Kasumi-1 (cell line): ENCODE measurements around the gene STK17B.
A peak's percentile ranks its signal among the peaks of the same experiment; 100 is the strongest.

Experiments
- DNase-seq, 2 experiments: peaks; one replicate each; lab custom pipeline; 2025; lab: John Stamatoyannopoulos, UW

The STK17B gene

DNA sequence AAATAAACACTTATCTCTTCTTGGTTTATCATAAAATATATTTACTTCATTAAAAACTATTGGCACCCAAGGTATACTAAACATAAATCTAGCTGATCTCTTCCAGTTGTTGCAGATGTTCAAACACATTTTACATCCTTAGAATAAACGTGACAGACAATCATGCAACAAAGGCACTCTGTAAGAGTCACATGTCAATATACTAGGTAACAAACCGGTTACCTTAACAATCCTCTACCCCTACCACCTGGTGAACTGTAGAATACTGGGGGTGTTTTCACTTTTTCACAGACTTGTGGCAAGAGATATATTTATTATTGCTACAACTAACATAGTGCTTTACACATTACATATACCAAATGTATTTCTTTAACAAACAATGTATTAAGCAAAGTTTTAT is 15.8 kb downstream of the STK17B start:
- DNase-seq, result no peak

DNA sequence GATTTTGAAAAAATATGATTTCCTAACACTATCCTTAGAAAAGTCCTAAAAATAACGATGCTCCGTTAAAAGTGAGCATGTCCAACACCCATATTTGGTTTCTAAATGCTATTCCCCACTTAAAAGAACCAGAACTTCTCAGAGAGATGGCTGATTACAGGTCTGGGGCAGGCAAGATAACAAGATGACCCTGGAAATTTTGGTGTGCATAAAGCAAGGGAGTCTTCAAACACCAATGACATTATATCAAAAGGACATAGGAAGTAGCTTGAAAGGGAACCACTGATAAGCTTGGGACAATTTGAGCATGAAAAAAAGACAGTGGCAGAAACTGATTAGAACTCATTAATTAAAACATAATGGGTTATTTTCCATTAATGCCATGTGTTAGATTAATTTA is 17.9 kb downstream of the STK17B start:
- DNase-seq, result no peak

GRCh38 chr2:196149948-196150347 is 21.4 kb downstream of the STK17B start:
- DNase-seq, result peak; percentile 47 to 69

GRCh38 chr2:196148736-196149135 is 22.6 kb downstream of the STK17B start:
- DNase-seq, result no peak

DNA sequence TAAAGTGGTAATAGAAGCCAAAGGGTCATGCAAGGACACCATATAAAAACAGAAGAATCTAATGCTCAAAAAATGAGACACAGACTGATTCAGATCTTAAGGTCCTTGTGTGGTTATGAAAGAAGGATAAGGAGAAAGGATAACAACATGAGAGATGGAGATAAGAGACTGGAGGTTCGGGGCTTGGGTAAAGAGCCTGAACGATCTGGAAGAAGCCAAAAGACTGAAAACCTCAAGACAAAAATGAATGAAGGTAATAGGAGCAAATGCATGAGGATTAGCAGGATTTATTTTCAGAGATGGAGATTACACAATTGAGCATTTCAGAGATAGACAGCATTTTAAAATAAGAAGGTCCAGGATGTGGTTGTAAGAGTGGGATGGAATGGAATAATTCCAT is 26.1 kb downstream of the STK17B start:
- no peak for DNase-seq

GRCh38 chr2:196144513-196145126 is 26.8 kb downstream of the STK17B start:
- DNase-seq, result no peak

GRCh38 chr2:196143730-196144131 is 27.6 kb downstream of the STK17B start:
- DNase-seq, result no peak

GRCh38 chr2:196142825-196143224 is 28.6 kb downstream of the STK17B start:
- DNase-seq, result no peak

GRCh38 chr2:196140213-196140612 is 31.2 kb downstream of the STK17B start:
- DNase-seq, result no peak

- no peak for DNase-seq
Observed at GRCh38 chr2:196137271-196137670, 34.1 kb downstream of the STK17B start.

- no peak for DNase-seq
Observed at GRCh38 chr2:196136151-196136550, 35.2 kb downstream of the STK17B start.

DNA sequence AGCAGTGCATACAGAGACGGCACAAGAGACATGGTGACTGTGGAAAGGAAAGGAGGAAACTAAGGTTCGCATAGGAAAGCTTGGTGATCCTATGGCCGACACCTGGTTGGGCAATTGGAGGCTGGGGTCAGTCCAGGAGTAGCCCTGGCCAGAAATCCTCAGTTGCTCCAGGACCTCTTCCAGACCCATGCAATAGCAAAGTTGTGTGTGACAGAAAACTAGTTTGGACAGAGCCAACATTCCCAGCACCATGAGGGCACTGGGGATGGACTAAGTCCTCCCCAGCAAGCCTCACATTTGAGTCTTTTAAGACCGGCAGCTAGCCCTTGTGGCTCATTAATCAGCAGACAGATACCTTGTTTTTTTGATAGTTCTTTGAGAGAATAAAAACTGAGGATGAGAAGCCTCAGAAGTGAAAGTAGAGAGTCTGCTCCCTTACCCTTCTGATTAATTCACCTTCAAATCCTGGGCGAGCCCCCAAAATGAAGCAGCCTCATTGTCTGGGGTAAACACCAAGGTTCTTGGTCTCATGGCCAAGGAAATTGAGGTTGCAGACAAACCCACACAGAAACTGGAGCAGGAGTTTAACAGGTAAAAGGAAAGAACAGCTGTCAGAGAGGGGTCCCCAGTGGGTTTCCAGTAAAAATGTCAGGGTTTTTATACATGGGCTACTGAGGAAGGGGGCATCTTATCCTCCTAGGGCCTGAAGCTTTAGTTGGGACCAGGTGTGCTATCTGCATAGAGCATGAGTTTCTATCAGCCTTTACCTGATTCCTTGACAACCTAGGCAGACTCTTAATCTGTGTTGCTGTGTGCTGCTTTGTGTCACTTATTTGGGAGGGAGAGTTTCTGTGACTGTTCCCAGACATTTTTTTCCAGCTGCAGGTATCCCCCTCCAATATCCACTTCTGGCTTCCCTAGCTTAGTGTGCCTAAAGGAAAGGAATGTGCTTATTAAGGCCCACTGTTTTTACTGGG is 39.1 kb downstream of the STK17B start:
- no peak for DNase-seq

DNA sequence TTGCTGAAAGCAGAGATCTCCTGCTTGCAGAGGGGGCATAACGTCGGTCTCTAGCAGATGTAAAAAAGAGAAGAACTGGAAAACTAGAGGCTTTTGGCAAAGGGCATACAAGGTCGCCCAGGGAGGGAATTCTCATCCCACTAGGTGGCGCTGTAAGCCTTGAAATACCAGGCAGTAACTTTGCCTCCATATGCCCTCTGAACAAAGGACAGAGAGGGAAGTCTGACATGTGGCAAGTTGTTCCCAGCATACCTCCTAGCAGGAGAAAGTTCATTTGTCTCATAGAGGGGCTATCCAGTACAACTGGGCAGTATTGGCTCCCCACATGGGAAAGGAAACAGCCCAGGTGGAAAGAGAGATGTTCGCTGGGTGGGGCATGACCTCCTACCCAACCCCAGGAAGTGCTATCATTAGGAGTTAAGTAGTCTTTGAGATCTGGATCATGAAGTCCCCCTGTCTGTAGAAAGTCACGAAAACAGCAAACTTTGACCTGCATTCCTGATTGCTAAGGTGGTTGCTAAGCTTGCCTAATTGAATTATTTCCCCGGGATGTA is 39.9 kb downstream of the STK17B start:
- peak; percentile 74 to 79 for DNase-seq

DNA sequence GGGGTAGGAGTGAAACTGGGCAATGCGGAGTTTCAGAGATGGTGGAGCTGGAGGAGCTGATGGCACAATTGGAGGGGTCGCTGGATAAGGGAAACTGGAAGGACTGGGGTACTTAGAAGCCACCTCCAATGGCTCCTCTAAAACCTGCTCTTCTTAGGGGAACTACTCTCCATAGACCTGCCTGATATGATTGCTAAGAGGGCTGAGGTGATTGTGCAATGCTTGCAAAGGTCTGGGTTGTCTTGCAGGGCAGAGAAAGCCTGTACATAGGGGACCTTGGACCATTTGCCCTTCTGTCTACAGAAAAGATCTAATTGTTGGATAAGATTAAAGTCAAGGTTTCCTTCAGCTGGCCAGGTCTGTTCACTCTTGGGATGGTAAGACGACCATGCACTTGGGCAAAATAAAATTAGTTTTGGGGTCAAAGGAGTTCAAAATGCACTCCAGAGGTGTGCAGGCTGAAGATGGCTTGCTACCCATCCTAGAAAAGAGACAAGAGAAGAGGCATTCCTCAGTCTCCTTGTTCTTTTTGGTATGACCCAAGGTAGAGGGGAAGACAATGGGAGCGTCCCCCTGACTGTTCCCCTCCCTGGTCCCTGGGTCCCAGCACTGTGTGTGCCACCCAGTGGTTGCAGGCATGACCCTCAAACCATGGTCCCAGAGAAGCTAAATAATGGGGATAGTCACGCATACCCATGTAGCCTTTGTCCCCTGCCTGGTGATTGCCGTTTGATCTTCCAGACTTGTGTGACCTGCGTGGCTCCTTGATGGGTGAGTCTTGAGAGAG is 41.1 kb downstream of the STK17B start:
- no peak for DNase-seq

DNA sequence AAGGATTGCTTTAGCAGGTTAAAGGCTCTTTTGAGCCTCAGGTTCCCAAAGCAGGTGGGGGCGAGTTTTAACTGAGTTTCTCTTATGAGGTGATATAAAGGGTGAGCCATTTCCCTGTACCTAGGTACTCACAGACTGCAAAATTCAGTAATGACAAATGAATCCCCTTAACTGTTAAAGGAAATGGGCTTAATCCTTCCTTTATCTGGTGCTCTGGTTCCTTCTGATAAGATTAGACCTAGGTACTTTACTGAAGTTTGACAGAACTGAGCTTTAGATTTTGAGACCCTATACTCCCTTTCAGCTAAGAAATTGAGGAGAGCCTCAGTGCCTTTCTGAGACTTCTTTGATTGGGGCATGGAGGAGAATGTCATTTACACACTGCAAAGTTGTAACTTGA is 42.6 kb downstream of the STK17B start:
- no peak for DNase-seq

GRCh38 chr2:196125596-196125995 is 45.8 kb downstream of the STK17B start:
- no peak for DNase-seq

GRCh38 chr2:196123679-196124373 is 47.6 kb downstream of the STK17B start:
- no peak for DNase-seq

DNA sequence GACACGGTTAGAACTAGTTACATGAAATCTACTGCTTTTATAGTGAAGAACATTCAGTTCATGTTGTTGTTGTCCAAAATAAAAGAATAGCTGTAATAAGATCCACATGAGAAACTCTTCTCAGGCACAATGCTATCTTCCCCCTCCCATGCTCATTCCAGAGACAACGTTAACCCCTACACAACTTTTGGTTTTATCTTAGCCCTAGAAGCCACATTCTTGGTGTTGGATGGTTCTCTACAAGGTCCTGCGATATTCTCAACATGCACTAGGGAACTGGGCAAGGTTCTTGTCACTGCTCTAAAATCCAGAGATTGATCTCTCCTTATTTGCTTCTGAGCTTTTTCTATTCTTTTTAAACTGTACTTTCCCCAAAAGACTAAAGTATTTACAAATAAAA is 51.5 kb downstream of the STK17B start:
- DNase-seq, result no peak

DNA sequence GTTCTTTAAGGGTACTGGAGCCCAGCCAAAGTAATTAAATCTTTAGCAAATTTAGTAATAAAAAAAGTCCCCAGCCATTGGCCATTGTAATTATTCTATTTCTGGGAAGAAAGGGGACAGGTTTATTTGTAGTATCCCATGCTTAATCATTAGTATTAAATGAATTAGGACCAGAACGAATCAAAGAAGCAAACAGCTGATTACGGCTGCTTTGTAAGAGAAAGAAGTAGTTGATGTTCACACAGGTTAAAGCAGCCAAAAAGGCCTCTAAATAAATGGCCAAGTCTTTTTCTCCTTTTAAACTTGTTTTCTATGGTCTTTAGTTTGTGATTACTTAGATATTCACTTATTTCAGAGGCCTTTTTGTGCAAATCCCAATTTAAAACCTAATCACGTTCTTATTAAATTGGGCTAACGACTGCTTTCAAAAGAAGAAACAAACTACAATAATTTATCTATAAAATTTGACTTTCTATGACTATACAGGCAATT is 54.1 kb downstream of the STK17B start:
- DNase-seq, result no peak

DNA sequence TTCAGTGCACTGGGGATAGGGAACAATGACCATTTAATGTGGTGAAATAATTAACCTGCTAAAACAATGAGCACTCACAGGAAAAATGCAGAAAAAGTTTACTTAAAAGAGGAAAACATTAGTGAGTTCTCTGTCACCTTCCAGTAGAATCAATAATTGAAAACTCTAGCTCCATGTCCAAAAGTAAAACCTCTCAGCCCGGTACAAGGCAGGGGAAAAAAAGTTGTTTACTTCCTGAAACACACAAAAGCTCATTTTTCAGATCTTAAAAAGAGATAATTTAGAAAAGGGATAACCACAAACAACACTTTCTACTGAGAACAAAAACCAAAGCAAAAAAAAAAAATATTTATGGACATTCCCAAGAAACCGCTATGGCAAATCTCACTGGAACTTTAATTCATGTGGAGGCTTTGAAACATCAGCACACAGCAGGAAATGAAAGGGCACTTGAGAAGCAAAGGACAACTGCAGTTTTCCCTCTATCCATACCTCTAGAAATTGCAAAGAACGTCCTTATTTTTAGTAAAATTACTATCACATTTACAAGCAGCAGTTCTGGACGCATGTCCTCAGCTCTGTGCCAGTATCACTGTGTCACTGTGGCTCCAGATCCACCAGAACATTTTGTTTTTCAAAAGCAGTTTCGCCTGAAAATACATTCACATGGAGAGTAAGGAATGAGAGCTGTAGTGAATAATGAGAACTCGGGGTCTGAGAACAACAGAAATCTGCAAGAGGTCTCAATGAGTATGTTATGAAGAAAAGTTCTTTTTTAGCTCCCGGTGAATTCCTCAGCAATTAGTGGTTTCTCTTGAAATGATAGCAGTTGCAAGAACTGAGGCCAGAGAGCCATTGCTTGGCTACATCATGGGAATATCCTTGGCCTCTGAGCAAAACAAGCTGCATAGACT is 58.1 kb downstream of the STK17B start:
- DNase-seq, result no peak
